Prostate gland (tissue), 2 donors: ENCODE data around the gene SRGAP2B.
"Not testable (repeated sequence)": the region's sequence is repeated elsewhere in the genome, so short reads cannot be mapped to it uniquely, and the experiment has no call there.

Source experiments
- POLR2AphosphoS5 ChIP-seq: sonication (generic); formaldehyde crosslinking; IDR thresholded peaks from one replicate; pipeline ENCODE4 v1.6.1; 2017; ENCODE audit warnings: antibody characterized with exemption
- TF ChIP-seq, protein P1 (sequence below), 4 experiments: fragments of 200-600 bp in 2 of 4; fragments of 450-650 bp in 2 of 4; sonication (generic) in 2 of 4; IDR thresholded peaks; 1 replicate in 3 of 4; 2 replicates in 1 of 4; pipeline ENCODE4 v1.5.1; 2016 to 2019; ENCODE audit warnings: antibody characterized with exemption in 4 of 4, mild to moderate bottlenecking in 2 of 4, moderate library complexity in 2 of 4

- TF ChIP-seq, protein P1, sequence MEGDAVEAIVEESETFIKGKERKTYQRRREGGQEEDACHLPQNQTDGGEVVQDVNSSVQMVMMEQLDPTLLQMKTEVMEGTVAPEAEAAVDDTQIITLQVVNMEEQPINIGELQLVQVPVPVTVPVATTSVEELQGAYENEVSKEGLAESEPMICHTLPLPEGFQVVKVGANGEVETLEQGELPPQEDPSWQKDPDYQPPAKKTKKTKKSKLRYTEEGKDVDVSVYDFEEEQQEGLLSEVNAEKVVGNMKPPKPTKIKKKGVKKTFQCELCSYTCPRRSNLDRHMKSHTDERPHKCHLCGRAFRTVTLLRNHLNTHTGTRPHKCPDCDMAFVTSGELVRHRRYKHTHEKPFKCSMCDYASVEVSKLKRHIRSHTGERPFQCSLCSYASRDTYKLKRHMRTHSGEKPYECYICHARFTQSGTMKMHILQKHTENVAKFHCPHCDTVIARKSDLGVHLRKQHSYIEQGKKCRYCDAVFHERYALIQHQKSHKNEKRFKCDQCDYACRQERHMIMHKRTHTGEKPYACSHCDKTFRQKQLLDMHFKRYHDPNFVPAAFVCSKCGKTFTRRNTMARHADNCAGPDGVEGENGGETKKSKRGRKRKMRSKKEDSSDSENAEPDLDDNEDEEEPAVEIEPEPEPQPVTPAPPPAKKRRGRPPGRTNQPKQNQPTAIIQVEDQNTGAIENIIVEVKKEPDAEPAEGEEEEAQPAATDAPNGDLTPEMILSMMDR (IDR thresholded peaks at IDR 0.05): not testable (repeated sequence)
- not testable (repeated sequence) for TF ChIP-seq POLR2AphosphoS5
Observed at GRCh38 chr1:144992915-144993314, 102.2 kb downstream of the SRGAP2B start.
